PFSK-1 (cell line): ENCODE measurements around the gene ATP5MG.

Experiments used
- FOXP2 ChIP-seq: optimal IDR thresholded peaks from 2 replicates; pipeline ENCODE3; 2011; ENCODE audit warnings: borderline replicate concordance, control low read depth, inconsistent platforms; ENCODE audit not compliant: insufficient read depth; ENCODE audit errors: extremely low read length, extremely low read depth
- POLR2AphosphoS5 ChIP-seq: IDR thresholded peaks from 2 replicates; pipeline ENCODE4 v1.6.1; 2012; ENCODE audit warnings: low read depth, mild to moderate bottlenecking, control low read depth, low read length, moderate library complexity
- REST ChIP-seq, 2 experiments: IDR thresholded peaks; 2 replicates each; pipeline versions ENCODE4 v1.6.1 to v1.8.0; 2011 to 2012; ENCODE audit warnings: low read depth in 2 of 2, low read length in 2 of 2, control low read depth in 1 of 2, inconsistent platforms in 1 of 2, mild to moderate bottlenecking in 1 of 2, moderate library complexity in 1 of 2; ENCODE audit not compliant: insufficient read depth in 1 of 2
- SIN3A ChIP-seq: IDR thresholded peaks from 2 replicates; pipeline ENCODE4 v1.6.1; 2012; ENCODE audit warnings: mild to moderate bottlenecking, low read length, moderate library complexity, borderline replicate concordance; ENCODE audit not compliant: insufficient read depth
- TAF1 ChIP-seq: IDR thresholded peaks from 2 replicates; pipeline ENCODE4 v1.6.1; 2012; ENCODE audit warnings: low read length, control low read depth, borderline replicate concordance; ENCODE audit not compliant: insufficient read depth

The ATP5MG gene

GRCh38 chr11:118415062-118415738 is 13.8 kb downstream of the ATP5MG start:
- no peak for TF ChIP-seq TAF1
- TF ChIP-seq FOXP2 = no peak

- TF ChIP-seq FOXP2 (peak; percentile 34), REST (IDR thresholded peaks at IDR 0.05; ENCODE audit: insufficient read depth in 1 of 2, low read depth in 2 of 2, low read length in 2 of 2) (peak in 1 of 2 experiments; percentile 66; a peak in 2 of 4 replicates), TAF1 (0 out of 2 replicates have a peak, but pooled peaks have one; percentile 55), SIN3A (peak; percentile 58; the same call in 1 of the 2 replicates), POLR2AphosphoS5 (no peak; the same call in 1 of the 2 replicates)
These were observed 14.3 kb downstream of the ATP5MG start for GRCh38 chr11:118415739-118416068.

- TF ChIP-seq SIN3A (no peak), TAF1 (no peak), FOXP2 (no peak), REST (IDR thresholded peaks at IDR 0.05; ENCODE audit: insufficient read depth in 1 of 2, low read depth in 2 of 2, low read length in 2 of 2) (no peak)
These were observed 16.4 kb downstream of the ATP5MG start for GRCh38 chr11:118417801-118418200.

- TF ChIP-seq REST (IDR thresholded peaks at IDR 0.05; ENCODE audit: insufficient read depth in 1 of 2, low read depth in 2 of 2, low read length in 2 of 2) (no peak), SIN3A (no peak), TAF1 (no peak), FOXP2 (no peak), POLR2AphosphoS5 (no peak)
These were observed 17.4 kb downstream of the ATP5MG start for GRCh38 chr11:118418766-118419165.

DNA sequence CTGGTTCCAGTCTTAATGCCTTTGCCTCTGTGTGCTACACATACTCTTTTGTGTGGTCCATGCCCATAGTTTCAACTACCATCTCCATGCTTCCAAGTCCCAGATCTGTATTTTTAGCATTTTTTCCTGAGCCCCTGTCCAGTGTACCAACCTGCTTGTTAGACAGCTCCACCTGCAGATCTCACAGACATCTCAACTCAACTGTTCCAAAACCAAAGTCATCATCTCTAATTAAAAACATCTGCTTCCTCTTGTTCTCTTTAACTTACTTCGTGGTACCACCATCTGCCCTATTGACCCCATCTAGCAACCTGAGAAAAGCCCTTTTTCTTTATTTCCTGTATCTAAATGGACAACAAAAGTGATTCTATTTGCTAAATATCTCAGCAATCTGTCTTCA is 26.3 kb downstream of the ATP5MG start:
- TF ChIP-seq POLR2AphosphoS5 = no peak
- TF ChIP-seq REST (IDR thresholded peaks at IDR 0.05; ENCODE audit: insufficient read depth in 1 of 2, low read depth in 2 of 2, low read length in 2 of 2) = 0 out of 4 replicates have a peak, but pooled peaks of 1 of the 2 experiments have one; percentile 54
